Loucy (cell line): ENCODE data around the gene SCO1.

Experiments
- CTCF ChIP-seq: fragments of 200-600 bp; sonication (generic); conservative IDR thresholded peaks from 2 replicates; pipeline ENCODE4 v1.5.1; 2014; ENCODE audit warnings: mild to moderate bottlenecking, antibody characterized with exemption, low read length
- EZH2phosphoT487 ChIP-seq: fragments of 200-600 bp; IDR thresholded peaks from 2 replicates; pipeline ENCODE4 v1.6.1; 2018; ENCODE audit warnings: antibody characterized with exemption, mild to moderate bottlenecking, moderate library complexity, borderline replicate concordance

GRCh38 chr17:10729334-10730193, 32.2 kb upstream of the SCO1 start, which contains the start of gene TMEM220:
- no peak for TF ChIP-seq CTCF
- no peak for TF ChIP-seq EZH2phosphoT487
